ENCODE results near the gene FHIT. TPM values are rescaled to one million over a fixed set of nuclear protein-coding genes. Genes with fewer than 3 reads are reported as not detected.

Gene FHIT
- total RNA-seq, 4 donors from 2014 or later: 0.72 to 5.2 (median 2.1) TPM

DNA sequence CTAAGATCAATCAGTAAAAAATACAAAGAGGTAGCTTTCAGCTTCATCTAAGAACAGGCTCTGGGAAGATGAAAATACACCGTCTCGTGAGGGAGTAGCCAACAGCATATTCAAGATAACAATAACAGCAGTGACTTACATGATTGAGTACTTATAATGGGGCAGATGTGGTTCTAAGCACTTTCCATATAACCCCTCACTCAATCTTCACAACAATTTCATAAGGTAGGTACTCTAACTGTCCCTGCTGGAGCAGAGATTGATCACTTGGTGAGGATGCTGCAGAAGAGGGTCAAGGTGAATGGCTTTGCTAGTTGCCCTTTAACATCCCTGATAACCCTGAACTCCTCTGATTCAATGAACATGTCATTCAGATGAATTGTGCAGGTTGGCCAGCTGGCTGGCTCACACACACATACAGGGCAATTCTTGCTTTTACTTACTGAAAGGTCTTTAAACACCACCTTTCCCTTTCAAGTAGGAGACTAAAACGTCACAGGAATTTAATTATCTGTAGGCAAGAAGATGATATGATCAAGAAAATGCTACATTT lies 1217.3 kb downstream of the FHIT start:
- H3K4me1 ChIP-seq: no peaks in the 10 kb centered on the region
- TF ChIP-seq, protein P1, sequence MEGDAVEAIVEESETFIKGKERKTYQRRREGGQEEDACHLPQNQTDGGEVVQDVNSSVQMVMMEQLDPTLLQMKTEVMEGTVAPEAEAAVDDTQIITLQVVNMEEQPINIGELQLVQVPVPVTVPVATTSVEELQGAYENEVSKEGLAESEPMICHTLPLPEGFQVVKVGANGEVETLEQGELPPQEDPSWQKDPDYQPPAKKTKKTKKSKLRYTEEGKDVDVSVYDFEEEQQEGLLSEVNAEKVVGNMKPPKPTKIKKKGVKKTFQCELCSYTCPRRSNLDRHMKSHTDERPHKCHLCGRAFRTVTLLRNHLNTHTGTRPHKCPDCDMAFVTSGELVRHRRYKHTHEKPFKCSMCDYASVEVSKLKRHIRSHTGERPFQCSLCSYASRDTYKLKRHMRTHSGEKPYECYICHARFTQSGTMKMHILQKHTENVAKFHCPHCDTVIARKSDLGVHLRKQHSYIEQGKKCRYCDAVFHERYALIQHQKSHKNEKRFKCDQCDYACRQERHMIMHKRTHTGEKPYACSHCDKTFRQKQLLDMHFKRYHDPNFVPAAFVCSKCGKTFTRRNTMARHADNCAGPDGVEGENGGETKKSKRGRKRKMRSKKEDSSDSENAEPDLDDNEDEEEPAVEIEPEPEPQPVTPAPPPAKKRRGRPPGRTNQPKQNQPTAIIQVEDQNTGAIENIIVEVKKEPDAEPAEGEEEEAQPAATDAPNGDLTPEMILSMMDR (IDR thresholded peaks at IDR 0.05 in 4 of 5, conservative IDR thresholded peaks at IDR 0.05 in 1 of 5): no peak
- TF ChIP-seq POLR2A (IDR thresholded peaks at IDR 0.05): no peak
- no peak overlapping the region for H3K27ac ChIP-seq
- ATAC-seq (no peak), DNase-seq (no peak)
- intact Hi-C loops (cut with DNase I; ENCODE audit: low total_unique reads): no loop called here
- no peaks in the 10 kb centered on the region for H3K9me3 ChIP-seq
- H3K4me3 ChIP-seq: no peak overlapping the region
- no peaks in the 10 kb centered on the region for H3K36me3 ChIP-seq
- in situ Hi-C loops (cut with MboI; ENCODE audit: low sequenced_read_pairs in 4 of 4): no loop called here
- no peaks in the 10 kb centered on the region for H3K27me3 ChIP-seq

DNA sequence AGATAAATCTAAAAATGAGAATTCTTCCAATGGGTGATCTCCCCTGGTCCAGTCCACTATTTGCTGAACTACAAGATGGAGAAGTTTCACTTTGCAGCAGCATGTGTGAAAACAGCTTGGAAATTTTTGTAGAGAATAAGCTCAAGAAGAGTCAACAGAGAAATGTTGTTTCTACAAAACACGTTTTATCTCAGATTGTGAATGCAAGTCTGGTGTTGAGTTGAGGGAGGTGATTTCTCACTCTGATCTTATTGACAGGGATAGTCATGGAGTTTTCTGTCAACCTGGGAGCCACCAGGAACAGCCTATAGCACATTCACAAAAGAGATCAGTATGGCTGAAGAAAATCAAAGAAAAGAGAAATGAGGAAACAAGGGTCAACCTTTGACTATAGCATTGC lies 1220.3 kb downstream of the FHIT start:
- intact Hi-C loops (cut with DNase I; ENCODE audit: low total_unique reads): no loop called here
- H3K36me3 ChIP-seq: no peaks in the 10 kb centered on the region
- ATAC-seq: no peak
- no peaks in the 10 kb centered on the region for H3K27me3 ChIP-seq
- H3K4me1 ChIP-seq: no peaks in the 10 kb centered on the region
- DNase-seq: no peak
- in situ Hi-C loops (cut with MboI; ENCODE audit: low sequenced_read_pairs in 4 of 4): no loop called here
- no peaks in the 10 kb centered on the region for H3K9me3 ChIP-seq
- no peak overlapping the region for H3K27ac ChIP-seq
- no peak overlapping the region for H3K4me3 ChIP-seq
- TF ChIP-seq POLR2A (IDR thresholded peaks at IDR 0.05): no peak

DNA sequence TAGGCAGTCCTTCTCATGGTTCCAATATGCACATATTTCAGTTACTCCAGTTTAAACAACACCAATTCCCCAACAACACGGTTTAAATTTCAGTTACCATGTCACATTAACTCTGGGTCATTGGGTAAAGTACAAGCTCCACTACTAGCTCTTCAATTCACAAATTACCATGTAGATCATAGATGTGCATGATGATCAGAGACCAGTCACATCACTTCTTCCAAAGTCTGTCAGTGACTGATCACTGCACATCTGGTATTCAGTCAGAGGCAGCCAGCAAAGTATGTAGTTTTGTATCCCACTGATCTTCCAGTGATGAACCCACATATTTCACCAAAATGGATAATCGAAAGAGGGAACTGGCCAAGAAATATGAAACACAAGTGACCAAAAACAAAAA lies 1223.0 kb downstream of the FHIT start:
- ATAC-seq: no peak
- DNase-seq: no peak
- in situ Hi-C loops (cut with MboI; ENCODE audit: low sequenced_read_pairs in 4 of 4) (no loop called here), intact Hi-C loops (cut with DNase I; ENCODE audit: low total_unique reads) (no loop called here)
- H3K4me3 ChIP-seq: no peak overlapping the region
- H3K36me3 ChIP-seq: no peaks in the 10 kb centered on the region
- no peak for TF ChIP-seq POLR2A (IDR thresholded peaks at IDR 0.05)
- TF ChIP-seq, protein P1 (IDR thresholded peaks at IDR 0.05 in 4 of 5, conservative IDR thresholded peaks at IDR 0.05 in 1 of 5): no peak
- no peaks in the 10 kb centered on the region for H3K9me3 ChIP-seq
- H3K27me3 ChIP-seq: no peaks in the 10 kb centered on the region
- H3K27ac ChIP-seq: no peak overlapping the region
- H3K4me1 ChIP-seq: no peaks in the 10 kb centered on the region

DNA sequence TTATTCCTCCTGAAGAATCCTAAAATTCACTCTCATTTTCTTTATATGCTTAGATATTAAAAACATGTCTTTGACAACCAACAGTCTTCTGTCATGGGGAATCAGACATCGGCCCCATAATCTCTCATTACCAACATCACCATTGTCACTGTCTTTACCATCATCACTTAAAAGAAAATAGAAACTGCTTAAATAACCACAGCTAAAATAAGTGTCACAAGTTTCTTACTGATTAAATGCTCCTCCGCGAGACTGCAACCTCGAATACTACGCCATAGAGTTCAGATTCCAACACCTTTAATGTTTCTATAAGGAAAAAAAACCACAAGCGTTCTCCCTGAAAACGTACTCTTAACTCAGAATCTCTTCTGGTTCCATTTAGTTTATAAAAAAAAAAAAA lies 1223.9 kb downstream of the FHIT start:
- no peaks in the 10 kb centered on the region for H3K4me1 ChIP-seq
- in situ Hi-C loops (cut with MboI; ENCODE audit: low sequenced_read_pairs in 4 of 4): no loop called here
- no peaks in the 10 kb centered on the region for H3K9me3 ChIP-seq
- TF ChIP-seq POLR2A (IDR thresholded peaks at IDR 0.05): no peak
- TF ChIP-seq, protein P1 (IDR thresholded peaks at IDR 0.05 in 4 of 5, conservative IDR thresholded peaks at IDR 0.05 in 1 of 5): no peak
- H3K27ac ChIP-seq: no peak overlapping the region
- DNase-seq (no peak), ATAC-seq (no peak)
- H3K4me3 ChIP-seq: no peak overlapping the region
- H3K27me3 ChIP-seq: no peaks in the 10 kb centered on the region
- H3K36me3 ChIP-seq: no peaks in the 10 kb centered on the region
- intact Hi-C loops (cut with DNase I; ENCODE audit: low total_unique reads): no loop called here

DNA sequence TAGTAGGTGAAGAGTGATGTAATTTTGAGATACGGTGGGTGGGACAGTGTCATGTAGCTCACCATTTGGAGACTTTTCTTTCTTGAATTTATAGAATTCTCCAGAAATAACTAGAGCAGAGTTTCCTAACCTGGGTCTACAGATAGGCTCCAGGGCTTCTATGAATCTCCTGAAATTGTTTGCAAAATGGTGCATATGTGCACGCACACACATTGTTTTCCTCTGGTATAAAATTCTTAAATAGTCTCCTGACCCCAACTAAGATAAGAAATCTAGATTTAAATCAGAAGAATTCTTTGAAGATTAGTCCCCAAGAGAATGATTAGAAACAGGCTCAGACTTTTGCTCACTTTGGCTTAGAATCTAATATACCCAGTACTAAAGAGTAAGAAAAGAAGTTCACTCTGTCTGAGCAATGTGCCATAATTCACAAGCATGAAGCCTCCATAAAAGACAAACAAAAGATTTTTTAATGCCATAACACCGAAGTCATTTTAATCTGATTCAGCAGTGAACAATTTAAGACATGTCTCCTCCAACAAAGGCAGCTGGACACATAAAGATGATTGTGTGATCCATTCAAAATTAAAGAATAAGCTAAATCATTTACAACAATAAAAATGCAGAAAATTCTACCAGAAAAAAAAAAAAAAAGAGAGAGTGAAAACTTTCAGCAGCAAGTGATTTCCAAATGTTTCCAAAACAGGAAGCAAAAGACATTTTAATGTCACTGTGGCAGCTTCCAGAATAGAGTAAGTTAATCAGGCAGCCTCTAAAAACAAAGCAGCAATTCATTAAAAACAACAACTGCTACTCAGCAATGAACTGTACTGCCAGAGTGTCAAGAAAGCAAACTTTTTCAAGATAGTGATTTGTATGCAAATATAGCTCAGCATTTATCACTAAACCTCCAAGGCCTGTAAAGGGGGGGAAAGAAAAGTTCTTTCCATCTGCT lies 1225.9 kb downstream of the FHIT start:
- Histone ChIP-seq H3K36me3 (no peaks in the 10 kb centered on the region), H3K9me3 (no peaks in the 10 kb centered on the region), H3K4me1 (no peaks in the 10 kb centered on the region), H3K4me3 (no peak overlapping the region), H3K27me3 (no peaks in the 10 kb centered on the region), H3K27ac (no peak overlapping the region)
- TF ChIP-seq POLR2A (IDR thresholded peaks at IDR 0.05): no peak
- TF ChIP-seq, protein P1 (IDR thresholded peaks at IDR 0.05 in 4 of 5, conservative IDR thresholded peaks at IDR 0.05 in 1 of 5): no peak
- intact Hi-C loops (cut with DNase I; ENCODE audit: low total_unique reads) (no loop called here), in situ Hi-C loops (cut with MboI; ENCODE audit: low sequenced_read_pairs in 4 of 4) (no loop called here)
- ATAC-seq: no peak
- DNase-seq: no peak
